ENCODE data around the gene SQOR.

GRCh38 chr15:45720183-45720582 is 85.4 kb downstream of the SQOR start:
- no peak for TF ChIP-seq CTCF (conservative IDR thresholded peaks at IDR 0.05)
- no peak for TF ChIP-seq ZFX (IDR thresholded peaks at IDR 0.05)
